Prostate gland (tissue), 2 donors: ENCODE measurements around the gene MEA1. TPM values are rescaled to one million over a fixed set of nuclear protein-coding genes. Genes with fewer than 3 reads are reported as not detected.

Experiments used
- DNase-seq: peaks from one replicate; pipeline ENCODE4 v3.0.0-alpha.2; 2019; ENCODE audit warnings: low spot score
- H3K27ac ChIP-seq, 2 donors: fragments of 200-600 bp; sonication (generic); 2 replicates each; pipeline ENCODE4 v1.5.1; 2017 to 2019
- H3K27me3 ChIP-seq: fragments of 200-600 bp; sonication (generic); replicated peaks from 2 replicates; pipeline ENCODE4 v1.5.1; 2019; ENCODE audit not compliant: insufficient read depth
- H3K36me3 ChIP-seq, 2 donors: fragments of 200-600 bp; sonication (generic); 1 replicate in 1 of 2; 2 replicates in 1 of 2; pipeline versions ENCODE4 v1.5.1 to v1.8.1; 2017 to 2019
- H3K4me1 ChIP-seq: fragments of 200-600 bp; sonication (generic); replicated peaks from 2 replicates; pipeline ENCODE4 v1.5.1; 2019
- H3K4me3 ChIP-seq, 2 donors: fragments of 200-600 bp; sonication (generic); 2 replicates each; pipeline ENCODE4 v1.5.1; 2017 to 2019
- H3K9me3 ChIP-seq: fragments of 200-600 bp; sonication (generic); 2 replicates; pipeline ENCODE4 v1.5.1; 2017
- POLR2A ChIP-seq: fragments of 450-650 bp; IDR thresholded peaks from one replicate; pipeline ENCODE4 v1.6.1; 2016; ENCODE audit warnings: antibody characterized with exemption, mild to moderate bottlenecking
- POLR2AphosphoS5 ChIP-seq: sonication (generic); formaldehyde crosslinking; IDR thresholded peaks from one replicate; pipeline ENCODE4 v1.6.1; 2017; ENCODE audit warnings: antibody characterized with exemption
- WGBS: methylation state at CpG from one replicate; pipeline ENCODE4 v1.1.5; 2018; 5-methylcytosine and 5-hydroxymethylcytosine counted together
- intact Hi-C: fragments of 100-400 bp; cut with DNase I; formaldehyde crosslinking; loops from one replicate; pipeline ENCODE4 v1.14.2; 2022
- total RNA-seq, 2 donors: library from RNA; depleted of rRNA; stranded (reverse); fragments of >200 nt; gene quantifications; one replicate each; pipeline ENCODE4 v1.1.0, GENCODE V29; 2016
- TF ChIP-seq, protein P1 (sequence below), 4 experiments: fragments of 200-600 bp in 2 of 4; fragments of 450-650 bp in 2 of 4; sonication (generic) in 2 of 4; IDR thresholded peaks; 1 replicate in 3 of 4; 2 replicates in 1 of 4; pipeline ENCODE4 v1.5.1; 2016 to 2019; ENCODE audit warnings: antibody characterized with exemption in 4 of 4, mild to moderate bottlenecking in 2 of 4, moderate library complexity in 2 of 4

Gene MEA1
- total RNA-seq, 2 donors from 2014 or later: 67.9 to 95.9 TPM

DNA sequence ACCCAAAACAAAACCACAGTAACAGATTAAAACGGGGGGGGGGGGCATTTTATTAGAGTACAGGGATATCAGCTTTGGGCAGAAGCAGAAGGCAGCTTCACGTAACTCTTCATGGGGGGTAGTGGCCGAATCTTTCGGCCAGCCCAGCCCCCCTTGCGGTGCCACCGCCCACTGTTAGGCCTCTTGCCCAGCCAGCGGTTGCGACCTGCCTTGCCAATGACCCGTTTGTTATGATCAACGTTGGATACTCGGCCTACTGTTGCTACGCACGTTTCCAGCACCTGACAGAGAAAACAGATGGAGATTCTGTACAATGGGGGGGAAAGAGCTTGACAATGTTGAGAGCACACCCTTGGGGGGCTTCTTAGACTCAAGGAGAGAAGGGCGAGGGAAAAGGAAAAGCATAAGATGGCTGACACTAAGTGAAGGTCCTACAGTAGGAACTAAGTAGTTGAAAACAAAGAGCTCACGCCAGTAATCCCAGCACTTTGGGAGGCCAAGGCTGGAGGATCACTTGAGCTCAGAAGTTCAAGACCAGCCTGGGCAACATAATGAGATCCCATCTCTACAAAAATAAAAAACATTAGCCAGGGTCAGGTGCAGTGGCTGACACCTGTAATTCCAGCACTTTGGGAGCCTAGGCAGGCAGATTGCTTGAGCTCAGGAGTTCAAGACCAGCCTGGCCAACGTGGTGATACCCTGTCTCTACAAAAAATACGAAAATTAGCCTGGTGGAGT lies 40.6 kb upstream of the MEA1 start:
- no peaks in the 10 kb centered on the region for H3K9me3 ChIP-seq
- H3K27ac ChIP-seq: peak overlapping the region; percentile 80 to 86
- H3K36me3 ChIP-seq: peaks cover 0 to 6% of the 10 kb centered on the region in 2 donors
- peaks cover 17% of the 10 kb centered on the region for H3K4me1 ChIP-seq
- TF ChIP-seq POLR2AphosphoS5 (no peak), POLR2A (no peak)
- TF ChIP-seq, protein P1, sequence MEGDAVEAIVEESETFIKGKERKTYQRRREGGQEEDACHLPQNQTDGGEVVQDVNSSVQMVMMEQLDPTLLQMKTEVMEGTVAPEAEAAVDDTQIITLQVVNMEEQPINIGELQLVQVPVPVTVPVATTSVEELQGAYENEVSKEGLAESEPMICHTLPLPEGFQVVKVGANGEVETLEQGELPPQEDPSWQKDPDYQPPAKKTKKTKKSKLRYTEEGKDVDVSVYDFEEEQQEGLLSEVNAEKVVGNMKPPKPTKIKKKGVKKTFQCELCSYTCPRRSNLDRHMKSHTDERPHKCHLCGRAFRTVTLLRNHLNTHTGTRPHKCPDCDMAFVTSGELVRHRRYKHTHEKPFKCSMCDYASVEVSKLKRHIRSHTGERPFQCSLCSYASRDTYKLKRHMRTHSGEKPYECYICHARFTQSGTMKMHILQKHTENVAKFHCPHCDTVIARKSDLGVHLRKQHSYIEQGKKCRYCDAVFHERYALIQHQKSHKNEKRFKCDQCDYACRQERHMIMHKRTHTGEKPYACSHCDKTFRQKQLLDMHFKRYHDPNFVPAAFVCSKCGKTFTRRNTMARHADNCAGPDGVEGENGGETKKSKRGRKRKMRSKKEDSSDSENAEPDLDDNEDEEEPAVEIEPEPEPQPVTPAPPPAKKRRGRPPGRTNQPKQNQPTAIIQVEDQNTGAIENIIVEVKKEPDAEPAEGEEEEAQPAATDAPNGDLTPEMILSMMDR (IDR thresholded peaks at IDR 0.05): no peak
- intact Hi-C loops: no loop called here
- no peaks in the 10 kb centered on the region for H3K27me3 ChIP-seq
- no peak for DNase-seq
- 60% methylated on average over 17 of the region's 17 CpGs for WGBS
- H3K4me3 ChIP-seq: peak overlapping the region; percentile 57 to 69

DNA sequence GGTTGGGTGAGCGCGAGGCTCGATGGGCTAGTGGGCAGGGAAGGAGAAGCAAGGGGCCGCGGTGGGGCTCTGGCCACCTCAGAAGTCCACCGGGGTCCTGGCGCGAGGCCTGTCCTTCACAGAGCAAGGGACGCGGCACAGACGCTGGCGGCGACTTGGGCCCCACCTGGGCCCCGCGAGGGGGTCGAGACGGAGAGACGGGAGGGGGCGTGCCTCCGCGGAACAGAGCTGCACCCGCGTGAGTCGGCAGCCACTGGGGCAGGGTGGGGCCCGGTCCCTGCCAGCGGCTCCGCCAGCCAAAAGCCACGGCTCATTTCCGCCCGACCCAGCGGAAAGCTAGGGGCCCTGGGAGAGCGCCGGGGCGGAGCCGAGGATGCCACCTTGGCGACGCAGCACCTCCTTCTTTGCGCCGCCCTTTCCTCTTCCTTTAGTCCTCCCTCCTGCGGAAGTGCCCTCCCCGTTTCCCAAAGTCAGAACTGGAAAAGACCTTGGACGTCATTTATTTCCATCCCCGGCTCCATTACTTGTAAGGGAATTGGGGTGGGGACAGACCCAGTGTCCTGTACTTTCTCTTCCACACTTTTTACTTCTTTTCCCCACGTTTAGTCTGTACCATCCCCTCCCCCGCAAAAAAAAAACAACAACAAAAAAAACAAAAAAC lies 39.9 kb upstream of the MEA1 start, which contains the start of gene CUL7:
CUL7 (minus strand) TSS at position 307 of the 661 bp plus-strand sequence. CDS start 1,063 bp downstream, outside the sequence.
- DNase-seq: peak; percentile 90
- H3K9me3 ChIP-seq: no peaks in the 10 kb centered on the region
- H3K36me3 ChIP-seq: peaks cover 0 to 6% of the 10 kb centered on the region in 2 donors
- TF ChIP-seq POLR2A: peak; percentile 82
- peak; percentile 95 for TF ChIP-seq POLR2AphosphoS5
- TF ChIP-seq, protein P1 (IDR thresholded peaks at IDR 0.05): peak in 2 of 4 experiments; percentile 11 to 31
- 1% methylated on average over 23 of the region's 45 CpGs for WGBS
- peaks cover 16% of the 10 kb centered on the region for H3K4me1 ChIP-seq
- intact Hi-C loops: no loop called here
- peak within 1 kb of the TSS; percentile 80 to 86 for H3K27ac ChIP-seq
- peak within 1 kb of the TSS; percentile 57 to 69 for H3K4me3 ChIP-seq
- H3K27me3 ChIP-seq: no peaks in the 10 kb centered on the region

DNA sequence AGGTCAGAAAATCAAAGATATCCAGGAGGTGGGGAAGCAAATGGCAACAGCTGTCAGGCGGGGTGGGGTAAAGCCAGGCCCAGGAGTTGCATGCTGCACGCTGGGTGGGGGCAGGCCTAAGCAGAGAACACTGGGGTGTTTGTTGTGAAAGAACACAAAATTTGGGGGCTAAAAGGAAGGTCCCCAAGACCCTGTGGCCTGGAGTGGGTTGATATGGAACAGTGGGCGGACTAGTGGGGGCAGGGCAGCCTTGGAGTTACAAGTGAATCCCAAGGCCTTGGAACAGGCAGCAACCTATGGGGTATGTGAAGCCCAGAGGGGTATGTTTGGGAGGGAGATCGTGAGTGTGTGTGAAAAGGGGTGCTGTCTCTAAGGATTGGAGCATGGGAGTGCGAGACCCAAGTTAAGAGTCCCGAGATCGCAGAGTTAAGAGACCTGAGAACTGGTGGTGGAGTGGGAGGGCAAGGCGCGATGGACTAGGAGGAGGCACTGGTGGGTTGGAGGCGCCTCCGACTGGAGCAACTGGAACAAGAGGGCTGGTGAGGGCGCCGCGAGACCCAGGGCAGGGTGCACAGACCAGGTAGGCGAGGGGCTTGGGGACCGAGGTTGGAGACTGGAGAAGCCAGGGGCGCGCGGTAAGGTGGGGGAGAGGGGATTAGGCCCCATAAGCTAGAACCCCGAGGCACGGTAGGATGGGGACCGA lies 39.2 kb upstream of the MEA1 start:
- Histone ChIP-seq H3K27me3 (no peaks in the 10 kb centered on the region), H3K36me3 (peaks cover 0 to 6% of the 10 kb centered on the region in 2 donors), H3K27ac (peak overlapping the region; percentile 80 to 86), H3K4me3 (peak overlapping the region; percentile 57 to 69), H3K9me3 (no peaks in the 10 kb centered on the region), H3K4me1 (peaks cover 10% of the 10 kb centered on the region)
- intact Hi-C loops: no loop called here
- TF ChIP-seq POLR2A (no peak), POLR2AphosphoS5 (no peak)
- TF ChIP-seq, protein P1 (IDR thresholded peaks at IDR 0.05): no peak
- WGBS: 11% methylated on average over 22 of the region's 22 CpGs
- DNase-seq: no peak

DNA sequence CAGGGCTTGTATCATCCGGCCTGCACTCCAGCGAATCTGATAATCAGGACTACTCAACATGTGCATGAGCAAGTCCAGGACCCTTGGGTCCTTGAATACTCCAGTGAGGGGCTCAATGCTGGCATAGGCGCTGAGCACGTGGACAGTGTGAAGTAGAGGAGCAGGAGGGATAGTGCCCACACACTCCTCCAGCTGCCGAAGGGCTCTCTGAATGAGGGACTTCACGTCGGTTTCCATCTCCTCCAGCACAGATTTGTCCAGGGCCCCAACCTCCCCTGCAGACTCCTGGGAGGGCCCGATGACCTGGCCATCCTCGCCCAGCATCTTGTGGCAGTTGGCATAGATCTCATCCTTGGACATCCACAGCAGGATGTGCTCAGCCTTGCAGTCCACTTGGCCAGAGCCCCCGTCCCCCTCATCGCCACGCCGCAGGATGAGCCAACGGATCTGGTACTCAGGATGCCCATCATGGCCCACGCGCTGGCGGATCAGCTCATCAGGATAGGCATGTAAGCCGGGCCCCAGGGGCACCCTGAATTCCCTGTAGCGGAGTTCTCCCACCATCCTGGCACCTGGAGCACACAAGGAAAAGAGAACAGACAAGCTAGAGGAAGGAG lies 38.6 kb upstream of the MEA1 start:
- intact Hi-C loops: no loop called here
- DNase-seq: no peak
- 83% methylated on average over 15 of the region's 19 CpGs for WGBS
- Histone ChIP-seq H3K27ac (peak overlapping the region in 1 of 2 donors; percentile 86), H3K4me1 (peaks cover 7% of the 10 kb centered on the region), H3K4me3 (peak overlapping the region in 1 of 2 donors; percentile 69), H3K9me3 (no peaks in the 10 kb centered on the region), H3K27me3 (no peaks in the 10 kb centered on the region), H3K36me3 (peaks cover 0 to 6% of the 10 kb centered on the region in 2 donors)
- TF ChIP-seq POLR2A (no peak), POLR2AphosphoS5 (no peak)
- TF ChIP-seq, protein P1 (IDR thresholded peaks at IDR 0.05): no peak
